Liver (tissue), 9 donors: ENCODE data around the gene NOP16. TPM values are rescaled to one million over a fixed set of nuclear protein-coding genes. Genes with fewer than 3 reads are reported as not detected.

Experiments used
- DNase-seq: peaks from one replicate; pipeline ENCODE4 v3.0.0-alpha.2; 2017; ENCODE audit warnings: low spot score
- H3K27ac ChIP-seq, 2 donors: one replicate each; pipeline ENCODE4 v1.7.0; 2013; ENCODE audit warnings: inconsistent platforms in 2 of 2, low read length in 2 of 2, control low read depth in 1 of 2, low read depth in 1 of 2, mild to moderate bottlenecking in 1 of 2
- H3K27me3 ChIP-seq, 4 donors: one replicate each; pipeline versions ENCODE4 v1.6.1 to v1.7.0; 2013; ENCODE audit warnings: low read length in 3 of 4, inconsistent platforms in 1 of 4, mild to moderate bottlenecking in 1 of 4, moderate library complexity in 1 of 4; ENCODE audit not compliant: control insufficient read depth in 4 of 4, insufficient read depth in 4 of 4
- H3K36me3 ChIP-seq, 4 donors: one replicate each; pipeline versions ENCODE4 v1.6.1 to v1.7.0; 2013; ENCODE audit warnings: low read length in 3 of 4, mild to moderate bottlenecking in 3 of 4, low read depth in 1 of 4, moderate library complexity in 1 of 4; ENCODE audit not compliant: control insufficient read depth in 4 of 4, insufficient read depth in 3 of 4
- H3K4me1 ChIP-seq, 4 donors: one replicate each; pipeline versions ENCODE4 v1.6.1 to v1.7.0; 2013; ENCODE audit warnings: low read length in 3 of 4, mild to moderate bottlenecking in 3 of 4, moderate library complexity in 1 of 4; ENCODE audit not compliant: control insufficient read depth in 4 of 4, insufficient read depth in 4 of 4
- H3K4me3 ChIP-seq, 3 donors: one replicate each; pipeline versions ENCODE4 v1.6.1 to v1.7.0; 2013; ENCODE audit warnings: low read length in 3 of 3, control low read depth in 1 of 3, low read depth in 1 of 3, mild to moderate bottlenecking in 1 of 3
- H3K9ac ChIP-seq, 2 donors: one replicate each; pipeline ENCODE4 v1.7.0; 2013; ENCODE audit warnings: low read length in 2 of 2, mild to moderate bottlenecking in 2 of 2, moderate library complexity in 2 of 2, control low read depth in 1 of 2, low read depth in 1 of 2
- H3K9me3 ChIP-seq, 4 donors: one replicate each; pipeline versions ENCODE4 v1.6.1 to v1.7.0; 2013; ENCODE audit warnings: low read length in 3 of 4; ENCODE audit not compliant: control insufficient read depth in 4 of 4
- EGR1 ChIP-seq, 2 donors: IDR thresholded peaks; 2 replicates each; pipeline ENCODE4 v1.6.1; 2016 to 2018; ENCODE audit warnings: antibody characterized with exemption in 2 of 2, low read depth in 2 of 2
- FOXA1 ChIP-seq: IDR thresholded peaks from 2 replicates; pipeline ENCODE4 v1.6.1; 2016; ENCODE audit warnings: antibody characterized with exemption
- FOXA2 ChIP-seq: IDR thresholded peaks from 2 replicates; pipeline ENCODE4 v1.6.1; 2016; ENCODE audit warnings: antibody characterized with exemption
- GABPA ChIP-seq, 2 donors: IDR thresholded peaks in 1 of 2; conservative IDR thresholded peaks in 1 of 2; 2 replicates each; pipeline ENCODE4 v1.6.1; 2016; ENCODE audit warnings: antibody characterized with exemption in 2 of 2, mild to moderate bottlenecking in 1 of 2, moderate library complexity in 1 of 2
- HNF4A ChIP-seq, 2 donors: conservative IDR thresholded peaks; 2 replicates each; pipeline ENCODE4 v1.6.1; 2016; ENCODE audit warnings: antibody characterized with exemption in 2 of 2, mild to moderate bottlenecking in 2 of 2
- JUND ChIP-seq, 2 donors: IDR thresholded peaks; 2 replicates each; pipeline ENCODE4 v1.6.1; 2016; ENCODE audit warnings: antibody characterized with exemption in 2 of 2
- NR2F2 ChIP-seq: IDR thresholded peaks from 2 replicates; pipeline ENCODE4 v1.6.1; 2016; ENCODE audit warnings: antibody characterized with exemption
- RAD21 ChIP-seq, 2 donors: IDR thresholded peaks; 2 replicates each; pipeline ENCODE4 v1.6.1; 2016; ENCODE audit warnings: antibody characterized with exemption in 2 of 2, mild to moderate bottlenecking in 2 of 2
- RXRA ChIP-seq, 2 donors: IDR thresholded peaks; 2 replicates each; pipeline ENCODE4 v1.6.1; 2017 to 2018; ENCODE audit warnings: antibody characterized with exemption in 2 of 2, mild to moderate bottlenecking in 1 of 2
- SP1 ChIP-seq: IDR thresholded peaks from 2 replicates; pipeline ENCODE4 v1.6.1; 2018; ENCODE audit warnings: antibody characterized with exemption, mild to moderate bottlenecking
- TAF1 ChIP-seq: conservative IDR thresholded peaks from 2 replicates; pipeline ENCODE4 v1.6.1; 2016; ENCODE audit warnings: antibody characterized with exemption, mild to moderate bottlenecking
- WGBS: extraction: QIAGEN DNeasy Blood & Tissue Kit; methylation state at CpG from one replicate; pipeline ENCODE4 v1.1.7; 2013; 5-methylcytosine and 5-hydroxymethylcytosine counted together
- polyA plus RNA-seq, 2 donors: library from polyadenylated mRNA; stranded (reverse) in 1 of 2; unstranded in 1 of 2; fragments of 200-250 nt in 1 of 2; fragments of >200 nt in 1 of 2; fragmentation: Nextera tagmentation in 1 of 2; extraction: Ambion mirVana in 1 of 2; gene quantifications; one replicate each; pipeline versions ENCODE4 v1.2.1 to v1.2.3, GENCODE V29; 2013 to 2015
- total RNA-seq, 2 donors: library from RNA; depleted of rRNA; stranded (reverse); fragments of >200 nt; gene quantifications; one replicate each; pipeline ENCODE4 v1.2.3, GENCODE V29; 2014
- TF ChIP-seq, protein P1 (sequence below): IDR thresholded peaks from 2 replicates; pipeline ENCODE4 v1.6.1; 2016; ENCODE audit warnings: antibody characterized with exemption
- TF ChIP-seq, protein P2 (sequence below): IDR thresholded peaks from 2 replicates; pipeline ENCODE4 v1.6.1; 2016; ENCODE audit warnings: antibody characterized with exemption, mild to moderate bottlenecking
- TF ChIP-seq, protein P3 (sequence below): IDR thresholded peaks from 2 replicates; pipeline ENCODE4 v1.6.1; 2016; ENCODE audit warnings: antibody characterized with exemption
- TF ChIP-seq, protein P4 (sequence below): fragments of 150-350 bp; IDR thresholded peaks from 2 replicates; pipeline ENCODE4 v1.5.1; 2017; ENCODE audit warnings: improper control_type of control experiment, low read depth, low read length; ENCODE audit not compliant: missing input control
- TF ChIP-seq, protein P5 (sequence below): IDR thresholded peaks from 2 replicates; pipeline ENCODE4 v1.6.1; 2016; ENCODE audit warnings: antibody characterized with exemption
- donor health status: healthy.
- donor health status: healthy.
- donor health status: healthy.
- donor health status: healthy.
- donor health status: healthy.

Gene NOP16
- total and polyA plus RNA-seq, 4 donors: 6.1 to 41.2 (median 17.2) TPM

DNA sequence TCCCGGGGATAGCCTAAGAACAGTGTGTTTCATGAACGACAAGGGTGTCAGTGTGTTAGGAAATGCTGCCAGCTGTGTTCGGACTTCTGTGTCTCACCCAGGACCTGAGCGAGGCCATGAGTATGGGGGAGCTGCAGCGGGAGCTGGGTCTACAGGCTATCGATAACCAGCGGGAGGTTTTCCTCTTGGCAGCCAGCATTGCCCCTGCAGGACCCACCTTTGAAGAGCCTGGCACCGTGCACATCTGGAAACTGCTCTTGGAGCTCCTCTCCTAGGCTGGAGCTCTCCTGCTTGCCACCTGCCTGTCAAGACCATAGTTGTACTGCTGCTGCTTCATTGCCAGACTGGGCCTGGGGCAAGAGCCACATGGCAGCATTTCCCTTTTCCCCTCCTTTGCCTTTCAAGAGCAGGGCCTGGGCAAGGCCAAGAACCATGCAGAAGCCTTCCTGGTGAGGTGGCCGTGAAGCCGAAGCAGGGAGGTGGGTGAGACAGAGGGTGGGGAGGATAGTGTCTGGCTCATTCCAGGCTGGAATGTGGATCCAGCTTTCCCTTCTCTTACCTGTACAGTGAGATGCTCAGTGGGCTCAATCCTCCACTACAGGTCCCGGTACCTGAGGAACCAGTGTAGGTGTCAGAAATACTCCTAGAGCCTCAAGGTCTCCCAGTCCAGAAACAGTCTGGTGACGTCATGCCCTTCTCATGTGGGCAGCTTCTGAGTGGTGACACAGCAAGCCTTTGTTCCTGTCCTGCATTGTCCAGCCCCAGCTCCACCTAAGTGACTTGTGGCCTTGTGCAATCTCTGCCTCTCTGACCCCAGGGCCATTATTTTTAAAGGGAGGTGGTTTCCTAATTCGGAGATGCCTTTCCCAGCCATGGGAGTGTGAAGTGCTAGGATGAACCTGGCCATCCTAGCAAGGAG, 16.5 kb downstream of the NOP16 start:
- Histone ChIP-seq H3K27me3 (no peaks in the 10 kb centered on the region), H3K36me3 (no peaks in the 10 kb centered on the region), H3K9me3 (no peaks in the 10 kb centered on the region), H3K27ac (no peak overlapping the region), H3K4me3 (no peak overlapping the region), H3K4me1 (no peaks in the 10 kb centered on the region), H3K9ac (no peak overlapping the region)
- WGBS: 94% methylated on average over 13 of the region's 13 CpGs
- no peak for DNase-seq
- TF ChIP-seq GABPA (IDR thresholded peaks at IDR 0.05 in 1 of 2, conservative IDR thresholded peaks at IDR 0.05 in 1 of 2) (no peak), NR2F2 (no peak), FOXA1 (no peak), EGR1 (IDR thresholded peaks at IDR 0.05; ENCODE audit: low read depth in 2 of 2) (no peak), HNF4A (conservative IDR thresholded peaks at IDR 0.05) (no peak), TAF1 (no peak), RAD21 (IDR thresholded peaks at IDR 0.05) (no peak)
- TF ChIP-seq, protein P1, sequence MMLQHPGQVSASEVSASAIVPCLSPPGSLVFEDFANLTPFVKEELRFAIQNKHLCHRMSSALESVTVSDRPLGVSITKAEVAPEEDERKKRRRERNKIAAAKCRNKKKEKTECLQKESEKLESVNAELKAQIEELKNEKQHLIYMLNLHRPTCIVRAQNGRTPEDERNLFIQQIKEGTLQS: no peak
- TF ChIP-seq, protein P2, sequence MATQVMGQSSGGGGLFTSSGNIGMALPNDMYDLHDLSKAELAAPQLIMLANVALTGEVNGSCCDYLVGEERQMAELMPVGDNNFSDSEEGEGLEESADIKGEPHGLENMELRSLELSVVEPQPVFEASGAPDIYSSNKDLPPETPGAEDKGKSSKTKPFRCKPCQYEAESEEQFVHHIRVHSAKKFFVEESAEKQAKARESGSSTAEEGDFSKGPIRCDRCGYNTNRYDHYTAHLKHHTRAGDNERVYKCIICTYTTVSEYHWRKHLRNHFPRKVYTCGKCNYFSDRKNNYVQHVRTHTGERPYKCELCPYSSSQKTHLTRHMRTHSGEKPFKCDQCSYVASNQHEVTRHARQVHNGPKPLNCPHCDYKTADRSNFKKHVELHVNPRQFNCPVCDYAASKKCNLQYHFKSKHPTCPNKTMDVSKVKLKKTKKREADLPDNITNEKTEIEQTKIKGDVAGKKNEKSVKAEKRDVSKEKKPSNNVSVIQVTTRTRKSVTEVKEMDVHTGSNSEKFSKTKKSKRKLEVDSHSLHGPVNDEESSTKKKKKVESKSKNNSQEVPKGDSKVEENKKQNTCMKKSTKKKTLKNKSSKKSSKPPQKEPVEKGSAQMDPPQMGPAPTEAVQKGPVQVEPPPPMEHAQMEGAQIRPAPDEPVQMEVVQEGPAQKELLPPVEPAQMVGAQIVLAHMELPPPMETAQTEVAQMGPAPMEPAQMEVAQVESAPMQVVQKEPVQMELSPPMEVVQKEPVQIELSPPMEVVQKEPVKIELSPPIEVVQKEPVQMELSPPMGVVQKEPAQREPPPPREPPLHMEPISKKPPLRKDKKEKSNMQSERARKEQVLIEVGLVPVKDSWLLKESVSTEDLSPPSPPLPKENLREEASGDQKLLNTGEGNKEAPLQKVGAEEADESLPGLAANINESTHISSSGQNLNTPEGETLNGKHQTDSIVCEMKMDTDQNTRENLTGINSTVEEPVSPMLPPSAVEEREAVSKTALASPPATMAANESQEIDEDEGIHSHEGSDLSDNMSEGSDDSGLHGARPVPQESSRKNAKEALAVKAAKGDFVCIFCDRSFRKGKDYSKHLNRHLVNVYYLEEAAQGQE: no peak
- TF ChIP-seq, protein P3, sequence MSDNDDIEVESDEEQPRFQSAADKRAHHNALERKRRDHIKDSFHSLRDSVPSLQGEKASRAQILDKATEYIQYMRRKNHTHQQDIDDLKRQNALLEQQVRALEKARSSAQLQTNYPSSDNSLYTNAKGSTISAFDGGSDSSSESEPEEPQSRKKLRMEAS: no peak

DNA sequence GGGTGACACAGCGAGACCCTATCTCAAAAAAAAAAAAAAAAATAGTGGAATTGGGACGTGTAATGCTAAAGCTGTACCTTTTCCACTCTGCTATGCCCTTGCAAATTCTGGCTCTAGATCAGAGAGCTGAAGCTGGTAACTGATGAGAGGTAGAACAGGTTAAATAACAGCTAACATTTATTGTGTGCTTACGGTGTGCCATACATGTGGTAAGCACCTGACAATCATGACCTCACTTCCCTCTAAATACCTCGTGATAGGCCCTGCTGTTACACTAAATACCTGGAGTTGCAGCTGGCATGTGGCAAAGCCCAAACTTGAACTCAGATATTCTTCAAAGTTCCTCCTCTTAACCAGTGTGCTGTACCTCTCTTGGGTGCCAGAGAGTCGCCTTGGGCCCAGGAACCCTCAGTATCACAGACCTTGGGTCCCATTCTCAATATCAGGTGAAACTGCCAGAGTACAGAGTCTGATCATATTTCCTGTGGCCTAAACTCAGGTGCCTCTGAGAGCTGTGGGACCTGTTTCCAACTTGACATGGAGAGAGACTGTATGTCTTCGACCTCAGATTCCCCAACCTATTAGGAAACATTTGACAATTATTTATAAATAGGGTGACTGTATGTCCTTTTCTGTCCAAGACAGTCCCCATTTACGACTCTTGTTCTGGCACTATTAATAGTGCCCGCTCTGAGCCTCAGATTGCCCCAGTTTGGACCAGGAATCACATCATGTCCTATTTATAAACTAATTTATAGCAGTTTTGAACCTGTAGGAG, 18.3 kb downstream of the NOP16 start:
- DNase-seq: no peak
- Histone ChIP-seq H3K27ac (no peak overlapping the region), H3K9ac (no peak overlapping the region), H3K36me3 (no peaks in the 10 kb centered on the region), H3K27me3 (no peaks in the 10 kb centered on the region), H3K4me3 (no peak overlapping the region), H3K9me3 (no peaks in the 10 kb centered on the region), H3K4me1 (peaks cover 0 to 11% (median 6%) of the 10 kb centered on the region in 4 donors)
- WGBS: 91% methylated on average over 8 of the region's 8 CpGs
- TF ChIP-seq JUND (IDR thresholded peaks at IDR 0.05) (no peak), FOXA1 (no peak), FOXA2 (no peak), RAD21 (IDR thresholded peaks at IDR 0.05) (no peak), RXRA (IDR thresholded peaks at IDR 0.05) (no peak), SP1 (no peak), GABPA (IDR thresholded peaks at IDR 0.05 in 1 of 2, conservative IDR thresholded peaks at IDR 0.05 in 1 of 2) (no peak), TAF1 (no peak), HNF4A (conservative IDR thresholded peaks at IDR 0.05) (no peak), EGR1 (IDR thresholded peaks at IDR 0.05; ENCODE audit: low read depth in 2 of 2) (no peak)
- TF ChIP-seq, protein P1: no peak
- TF ChIP-seq, protein P4, sequence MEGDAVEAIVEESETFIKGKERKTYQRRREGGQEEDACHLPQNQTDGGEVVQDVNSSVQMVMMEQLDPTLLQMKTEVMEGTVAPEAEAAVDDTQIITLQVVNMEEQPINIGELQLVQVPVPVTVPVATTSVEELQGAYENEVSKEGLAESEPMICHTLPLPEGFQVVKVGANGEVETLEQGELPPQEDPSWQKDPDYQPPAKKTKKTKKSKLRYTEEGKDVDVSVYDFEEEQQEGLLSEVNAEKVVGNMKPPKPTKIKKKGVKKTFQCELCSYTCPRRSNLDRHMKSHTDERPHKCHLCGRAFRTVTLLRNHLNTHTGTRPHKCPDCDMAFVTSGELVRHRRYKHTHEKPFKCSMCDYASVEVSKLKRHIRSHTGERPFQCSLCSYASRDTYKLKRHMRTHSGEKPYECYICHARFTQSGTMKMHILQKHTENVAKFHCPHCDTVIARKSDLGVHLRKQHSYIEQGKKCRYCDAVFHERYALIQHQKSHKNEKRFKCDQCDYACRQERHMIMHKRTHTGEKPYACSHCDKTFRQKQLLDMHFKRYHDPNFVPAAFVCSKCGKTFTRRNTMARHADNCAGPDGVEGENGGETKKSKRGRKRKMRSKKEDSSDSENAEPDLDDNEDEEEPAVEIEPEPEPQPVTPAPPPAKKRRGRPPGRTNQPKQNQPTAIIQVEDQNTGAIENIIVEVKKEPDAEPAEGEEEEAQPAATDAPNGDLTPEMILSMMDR: no peak
- TF ChIP-seq, protein P3: no peak
- TF ChIP-seq, protein P5, sequence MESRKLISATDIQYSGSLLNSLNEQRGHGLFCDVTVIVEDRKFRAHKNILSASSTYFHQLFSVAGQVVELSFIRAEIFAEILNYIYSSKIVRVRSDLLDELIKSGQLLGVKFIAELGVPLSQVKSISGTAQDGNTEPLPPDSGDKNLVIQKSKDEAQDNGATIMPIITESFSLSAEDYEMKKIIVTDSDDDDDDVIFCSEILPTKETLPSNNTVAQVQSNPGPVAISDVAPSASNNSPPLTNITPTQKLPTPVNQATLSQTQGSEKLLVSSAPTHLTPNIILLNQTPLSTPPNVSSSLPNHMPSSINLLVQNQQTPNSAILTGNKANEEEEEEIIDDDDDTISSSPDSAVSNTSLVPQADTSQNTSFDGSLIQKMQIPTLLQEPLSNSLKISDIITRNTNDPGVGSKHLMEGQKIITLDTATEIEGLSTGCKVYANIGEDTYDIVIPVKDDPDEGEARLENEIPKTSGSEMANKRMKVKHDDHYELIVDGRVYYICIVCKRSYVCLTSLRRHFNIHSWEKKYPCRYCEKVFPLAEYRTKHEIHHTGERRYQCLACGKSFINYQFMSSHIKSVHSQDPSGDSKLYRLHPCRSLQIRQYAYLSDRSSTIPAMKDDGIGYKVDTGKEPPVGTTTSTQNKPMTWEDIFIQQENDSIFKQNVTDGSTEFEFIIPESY: no peak
